ENCODE data around the gene MAP3K7. TPM values are rescaled to one million over a fixed set of nuclear protein-coding genes. Genes with fewer than 3 reads are reported as not detected.

Gene MAP3K7
- polyA plus RNA-seq, 1 donor (not counting 4 experiments of a cell fraction or from before 2014, with no cell fraction given), result 43.5 TPM

- Histone ChIP-seq H3K27ac (ENCODE audit: control insufficient read depth, insufficient read depth, low read length) (no peak overlapping the region), H4K20me1 (ENCODE audit: control insufficient read depth, extremely low read depth, insufficient read depth, low read length) (no peaks in the 10 kb centered on the region), H3K36me3 (ENCODE audit: control insufficient read depth in 2 of 2, extremely low read depth in 1 of 2, insufficient read depth in 2 of 2, low read length in 2 of 2) (no peaks in the 10 kb centered on the region), H3K9me3 (ENCODE audit: control insufficient read depth, low read depth, low read length) (no peaks in the 10 kb centered on the region), H3K9ac (ENCODE audit: control insufficient read depth, extremely low read depth, insufficient read depth, low read length) (no peak overlapping the region), H3K79me2 (ENCODE audit: control insufficient read depth, insufficient read depth, low read length) (no peaks in the 10 kb centered on the region), H3K9me1 (ENCODE audit: control insufficient read depth, extremely low read depth, insufficient read depth, low read length) (no peaks in the 10 kb centered on the region), H3K27me3 (ENCODE audit: control insufficient read depth, extremely low read depth, insufficient read depth, low read length) (no peaks in the 10 kb centered on the region), H2AFZ (ENCODE audit: control insufficient read depth, low read length) (no peak overlapping the region), H3K4me2 (ENCODE audit: control insufficient read depth, extremely low read depth, insufficient read depth, low read depth, low read length) (no peak overlapping the region), H3K4me1 (ENCODE audit: control insufficient read depth, extremely low read depth, insufficient read depth, low read length) (no peaks in the 10 kb centered on the region), H3K4me3 (ENCODE audit: control insufficient read depth in 2 of 3, extremely low read depth in 1 of 3, insufficient read depth in 2 of 3, low read depth in 1 of 3, low read length in 3 of 3) (no peak overlapping the region)
- TF ChIP-seq EZH2 (IDR thresholded peaks at IDR 0.05; ENCODE audit: low read length) (no peak), CTCF (optimal IDR thresholded peaks at IDR 0.05 in 1 of 3, IDR thresholded peaks at IDR 0.05 in 1 of 3, conservative IDR thresholded peaks at IDR 0.05 in 1 of 3; ENCODE audit: extremely low read depth in 1 of 3, insufficient read depth in 2 of 3, low read length in 3 of 3) (no peak)
- dilution Hi-C loops (cut with MboI; ENCODE audit: extremely low pct_ligation_motif_present, low sequenced_read_pairs), result no loop called here
- FAIRE-seq (peak; percentile 76), DNase-seq (ENCODE audit: low read depth, low spot score) (no peak)
Measured at GRCh38 chr6:90493332-90493731, 93.5 kb downstream of the MAP3K7 start.

- no peaks in the 10 kb centered on the region for H3K36me3 ChIP-seq (ENCODE audit: control insufficient read depth in 2 of 2, extremely low read depth in 1 of 2, insufficient read depth in 2 of 2, low read length in 2 of 2)
- no peak overlapping the region for H3K4me3 ChIP-seq (ENCODE audit: control insufficient read depth in 2 of 3, extremely low read depth in 1 of 3, insufficient read depth in 2 of 3, low read depth in 1 of 3, low read length in 3 of 3)
- no peak overlapping the region for H3K9ac ChIP-seq (ENCODE audit: control insufficient read depth, extremely low read depth, insufficient read depth, low read length)
- H3K4me2 ChIP-seq (ENCODE audit: control insufficient read depth, extremely low read depth, insufficient read depth, low read depth, low read length), result no peak overlapping the region
- dilution Hi-C loops (cut with MboI; ENCODE audit: extremely low pct_ligation_motif_present, low sequenced_read_pairs), result no loop called here
- DNase-seq (ENCODE audit: low read depth, low spot score) (no peak), FAIRE-seq (no peak)
- no peak overlapping the region for H2AFZ ChIP-seq (ENCODE audit: control insufficient read depth, low read length)
- no peaks in the 10 kb centered on the region for H3K9me3 ChIP-seq (ENCODE audit: control insufficient read depth, low read depth, low read length)
- no peaks in the 10 kb centered on the region for H4K20me1 ChIP-seq (ENCODE audit: control insufficient read depth, extremely low read depth, insufficient read depth, low read length)
- no peak for TF ChIP-seq EZH2 (IDR thresholded peaks at IDR 0.05; ENCODE audit: low read length)
- TF ChIP-seq CTCF (optimal IDR thresholded peaks at IDR 0.05 in 1 of 3, IDR thresholded peaks at IDR 0.05 in 1 of 3, conservative IDR thresholded peaks at IDR 0.05 in 1 of 3; ENCODE audit: extremely low read depth in 1 of 3, insufficient read depth in 2 of 3, low read length in 3 of 3), result no peak
- H3K27ac ChIP-seq (ENCODE audit: control insufficient read depth, insufficient read depth, low read length), result no peak overlapping the region
- H3K4me1 ChIP-seq (ENCODE audit: control insufficient read depth, extremely low read depth, insufficient read depth, low read length), result no peaks in the 10 kb centered on the region
- no peaks in the 10 kb centered on the region for H3K79me2 ChIP-seq (ENCODE audit: control insufficient read depth, insufficient read depth, low read length)
- no peaks in the 10 kb centered on the region for H3K9me1 ChIP-seq (ENCODE audit: control insufficient read depth, extremely low read depth, insufficient read depth, low read length)
- no peaks in the 10 kb centered on the region for H3K27me3 ChIP-seq (ENCODE audit: control insufficient read depth, extremely low read depth, insufficient read depth, low read length)
Measured at GRCh38 chr6:90492798-90493197, 94.1 kb downstream of the MAP3K7 start.

Data from keratinocyte (primary cell).